Right forelimb (tissue), 1 donor: ENCODE results near the gene RRBP1.
"Not testable (repeated sequence)": the region's sequence is repeated elsewhere in the genome, so short reads cannot be mapped to it uniquely, and the experiment has no call there.

Source experiments
- DNase-seq: peaks from one replicate; pipeline ENCODE4 v3.0.0-alpha.2; 2018

Gene RRBP1

DNA sequence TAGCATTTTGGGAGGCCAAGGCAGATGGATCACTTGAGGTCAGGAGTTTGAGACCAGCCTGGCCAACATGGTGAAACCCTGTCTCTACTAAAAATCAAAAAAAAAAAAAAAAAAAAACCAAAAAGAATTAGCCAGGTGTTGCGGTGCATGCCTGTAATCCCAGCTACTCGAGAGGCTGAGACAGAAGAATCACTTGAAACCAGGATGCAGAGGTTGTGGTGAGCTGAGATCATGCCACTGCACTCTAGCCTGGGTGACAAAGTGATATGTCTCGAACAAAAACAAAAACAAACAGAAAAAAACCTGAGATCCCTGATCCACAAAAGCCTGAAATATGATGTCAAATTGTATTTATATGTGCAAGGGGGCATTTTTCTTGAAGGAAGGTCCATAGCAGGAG, 25.9 kb upstream of the RRBP1 start:
- not testable (repeated sequence) for DNase-seq

DNA sequence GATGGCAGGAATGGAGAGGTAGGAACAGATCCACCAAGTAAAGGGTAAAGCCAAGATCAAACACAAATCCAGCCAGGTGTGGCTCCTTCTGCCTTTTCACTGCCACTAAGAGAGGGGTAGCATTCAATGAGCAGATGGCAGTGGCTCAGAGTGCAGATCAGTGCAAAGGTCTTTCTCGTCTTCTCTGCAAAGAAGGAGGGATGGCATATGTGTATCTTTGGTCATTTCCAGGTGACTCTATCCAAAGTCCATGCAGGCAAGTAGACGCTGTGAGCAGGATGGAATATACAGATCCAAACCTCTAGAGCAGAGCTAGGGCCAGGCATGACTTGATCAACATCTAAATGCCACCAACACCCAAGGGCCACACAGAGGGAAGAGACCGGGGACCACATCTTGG, 24.6 kb upstream of the RRBP1 start:
- no peak for DNase-seq

DNA sequence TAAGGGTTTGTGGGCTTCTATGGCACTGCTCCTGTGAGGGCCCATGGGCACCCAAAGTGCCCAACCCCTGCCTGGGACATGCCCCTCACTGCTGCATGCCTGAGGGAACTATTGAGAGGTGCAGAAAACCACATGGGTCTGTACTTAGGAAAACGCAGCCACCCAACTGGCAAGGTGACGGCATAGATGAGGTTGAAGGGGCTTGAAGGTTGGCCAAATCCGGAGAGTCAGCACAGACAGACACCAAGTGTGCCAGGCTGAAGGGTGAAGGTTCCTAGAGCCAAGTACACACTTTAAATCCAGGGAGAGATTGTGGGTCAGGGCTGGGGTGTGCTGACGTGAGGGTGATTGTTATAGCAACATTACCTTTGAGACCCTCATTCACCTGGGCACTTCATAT, 23.9 kb upstream of the RRBP1 start:
- DNase-seq = no peak

DNA sequence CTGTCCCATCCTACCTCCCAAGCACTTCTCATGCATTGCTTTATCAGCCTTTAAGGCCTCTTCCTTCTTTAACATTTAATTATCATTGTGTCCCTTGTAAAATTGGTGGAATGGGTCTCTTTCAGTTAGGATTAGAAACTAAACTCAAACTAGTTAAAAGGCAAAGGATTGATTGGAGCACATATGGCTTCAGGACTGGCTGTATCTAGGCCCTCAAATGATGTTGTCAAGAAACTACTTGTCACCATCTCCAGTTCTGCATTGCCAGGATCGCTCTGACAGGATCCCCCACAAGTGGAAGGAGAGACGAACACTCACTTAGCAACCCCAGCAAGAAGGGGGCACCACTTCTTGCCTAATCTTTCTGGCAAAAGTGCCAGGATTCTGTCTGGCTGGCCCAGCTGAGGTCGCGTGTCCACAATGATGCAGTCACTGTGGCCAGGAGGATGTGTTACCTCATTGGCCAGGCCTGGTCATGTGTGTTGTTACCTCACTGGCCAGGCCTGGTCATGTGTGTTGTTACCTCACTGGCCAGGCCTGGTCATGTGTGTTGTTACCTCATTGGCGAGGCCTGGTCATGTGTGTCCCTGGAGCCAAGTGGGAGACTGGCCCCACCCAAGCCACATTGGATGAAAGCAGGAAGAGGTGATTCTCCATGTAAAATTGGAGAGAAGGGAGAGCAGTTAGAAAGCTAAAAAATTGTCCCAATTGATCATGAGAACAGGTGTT, 22.7 kb upstream of the RRBP1 start:
- DNase-seq = no peak

DNA sequence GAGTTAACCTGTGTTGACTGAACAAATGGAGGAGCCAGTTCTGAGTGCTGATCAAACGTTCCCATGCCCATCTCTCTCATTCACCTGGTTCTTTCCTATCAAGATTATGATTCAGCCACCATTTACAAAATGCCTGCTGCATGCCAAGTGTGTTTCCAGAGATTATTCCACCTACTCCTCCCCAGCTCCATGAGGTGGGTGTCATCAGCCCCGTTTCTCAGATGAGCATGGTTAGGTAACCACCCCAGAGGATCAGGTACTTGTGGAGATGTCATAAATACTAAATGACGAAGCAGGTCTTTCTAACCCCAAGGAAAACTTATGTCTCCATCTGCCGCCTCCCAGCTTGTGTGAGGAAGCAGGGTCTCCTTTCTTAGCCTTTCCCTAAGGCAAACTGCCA, 19.8 kb upstream of the RRBP1 start:
- DNase-seq = no peak

DNA sequence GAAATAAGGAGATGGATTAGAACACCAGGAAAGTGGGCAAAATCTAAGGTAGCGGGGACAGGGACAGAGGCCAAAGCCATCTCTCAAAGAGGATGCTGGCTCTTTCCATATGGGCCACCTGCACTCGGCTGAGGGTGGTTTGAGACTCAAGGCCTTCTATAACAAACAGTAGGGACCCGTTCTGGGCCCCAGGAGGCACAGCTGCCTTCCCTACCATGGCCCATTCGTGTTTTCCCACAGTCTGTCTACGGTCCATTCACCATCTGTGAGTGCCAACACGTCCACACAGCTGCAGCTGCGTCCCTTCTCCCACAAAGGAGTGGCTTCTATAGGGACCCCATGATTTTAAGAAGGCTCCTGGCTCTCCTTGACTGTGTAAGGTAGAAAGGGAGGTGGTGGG, 18.6 kb upstream of the RRBP1 start:
- DNase-seq = no peak

DNA sequence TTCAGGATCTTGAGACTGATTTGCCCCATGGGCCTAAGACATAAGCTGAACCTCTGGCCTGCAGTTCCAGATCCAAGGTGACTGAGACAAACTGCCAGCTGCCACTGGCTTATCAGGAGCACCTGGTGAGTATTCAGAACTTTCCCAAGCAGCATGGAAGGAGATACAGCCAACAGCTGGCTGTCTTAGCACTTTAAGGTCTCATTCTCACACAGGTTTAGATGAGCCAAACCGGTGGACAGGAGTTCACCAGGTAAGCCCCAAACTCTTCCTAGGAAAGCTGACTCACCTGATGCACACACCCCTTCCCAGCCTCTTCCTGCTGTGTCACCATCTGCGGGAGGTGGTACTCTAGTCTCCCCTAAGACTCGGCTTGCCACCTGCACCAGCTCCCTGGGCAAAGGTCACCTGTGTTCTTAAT, 17.9 kb upstream of the RRBP1 start, which contains the start of gene BANF2:
TSS of gene BANF2 (plus strand) at position 36 of the 421 bp plus-strand sequence. CDS start 25,060 bp downstream, outside the sequence.
- DNase-seq = no peak

DNA sequence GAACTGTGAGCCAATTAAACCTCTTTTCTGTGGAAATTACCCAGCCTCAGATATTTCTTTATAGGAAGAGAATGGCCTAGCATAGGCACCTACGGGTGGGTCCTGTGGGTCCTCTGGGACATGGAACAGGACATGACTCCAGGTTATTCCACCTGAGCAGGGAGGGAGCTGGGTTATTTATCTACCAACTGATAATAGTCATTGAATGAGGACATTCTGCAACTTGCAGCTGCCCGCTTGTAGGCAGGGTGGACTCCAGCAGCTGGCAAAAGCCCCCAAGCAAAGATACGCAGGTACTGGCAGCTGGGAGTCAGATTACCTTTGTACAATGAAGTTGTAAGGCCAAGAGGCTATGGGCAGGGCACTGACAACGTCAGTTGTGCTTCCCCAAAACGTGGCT, 16.3 kb upstream of the RRBP1 start:
- no peak for DNase-seq

DNA sequence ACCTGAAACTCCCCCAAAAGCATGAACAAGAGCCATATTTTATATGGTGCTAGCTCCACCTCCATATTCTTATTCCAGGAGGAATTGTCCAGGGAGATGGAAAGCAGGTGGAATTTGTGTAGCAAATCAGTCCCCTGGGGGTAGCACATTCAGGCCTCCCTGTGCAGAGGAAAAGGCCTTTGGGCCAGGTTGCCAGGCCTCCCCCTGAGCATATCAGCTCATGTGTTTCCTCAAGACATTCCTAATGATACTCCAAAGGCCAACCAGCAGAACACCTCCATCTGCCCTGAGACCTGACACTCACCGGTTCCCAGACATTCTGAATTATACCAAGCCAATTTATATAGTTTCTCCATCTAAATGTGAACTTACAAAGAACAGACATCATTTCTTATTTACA, 15.1 kb upstream of the RRBP1 start:
- no peak for DNase-seq

DNA sequence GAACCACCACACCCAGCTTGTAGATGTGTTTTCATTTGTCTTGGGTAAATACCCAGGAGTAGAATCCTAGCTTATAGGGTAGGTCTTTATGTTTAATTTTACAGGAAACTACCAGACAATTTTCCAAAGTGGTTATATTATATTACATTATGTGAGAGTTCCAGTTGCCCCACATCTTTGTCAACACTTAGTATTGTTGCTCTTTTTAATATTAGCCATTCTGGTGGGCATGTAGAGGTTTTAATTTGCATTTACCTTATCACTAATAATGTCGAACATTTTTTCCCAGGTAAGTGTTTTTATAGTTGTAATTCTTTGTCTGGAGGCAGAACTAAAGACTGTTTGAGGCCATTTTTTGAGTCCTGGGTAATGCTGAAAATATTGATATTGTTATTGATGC, 14.2 kb upstream of the RRBP1 start:
- no peak for DNase-seq

DNA sequence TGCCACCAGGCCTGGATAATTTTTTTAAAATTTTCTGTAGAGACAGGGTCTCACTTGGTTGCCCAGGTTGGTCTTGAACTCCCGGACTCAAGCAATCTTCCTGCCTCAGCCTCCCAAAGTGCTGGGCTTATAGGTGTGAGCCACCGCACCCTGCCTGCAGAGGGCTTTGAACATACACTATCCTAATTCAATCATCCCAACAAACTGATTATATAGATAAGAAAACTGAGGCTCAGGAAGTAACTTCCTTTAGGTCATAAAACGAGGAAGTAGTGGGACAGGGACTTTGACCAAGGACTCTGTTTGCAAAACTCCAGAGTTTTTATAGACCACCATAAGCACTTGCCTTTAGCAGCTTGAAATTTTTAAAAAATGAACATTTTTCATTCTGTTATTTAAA, 12.7 kb upstream of the RRBP1 start:
- DNase-seq = no peak

DNA sequence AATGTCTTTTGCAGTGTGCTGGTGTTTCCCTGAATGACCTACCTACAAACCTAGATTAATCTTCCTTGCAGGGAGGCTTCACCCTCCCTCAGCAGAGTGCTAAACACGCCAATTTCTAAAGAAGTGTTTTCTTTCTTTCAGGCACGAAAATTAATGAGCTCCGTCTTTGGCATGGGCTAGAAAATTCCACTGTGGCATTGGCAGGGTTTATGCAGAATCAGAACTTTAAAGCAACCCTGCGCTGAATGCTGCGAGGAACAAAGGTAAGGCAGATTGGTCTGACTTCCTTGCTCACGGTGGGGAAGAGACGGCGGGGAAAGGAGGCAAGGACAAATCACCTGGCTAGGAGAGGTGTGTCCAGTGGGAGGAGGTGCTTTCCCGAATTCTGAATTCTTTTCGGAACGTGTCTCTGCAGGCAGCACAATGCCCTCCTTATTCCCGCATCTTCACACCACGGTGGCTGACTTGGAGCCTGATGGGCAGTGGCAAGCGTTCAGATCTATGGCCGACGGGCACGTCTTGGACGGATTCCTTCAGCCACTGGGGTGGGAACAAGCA, 11.5 kb upstream of the RRBP1 start:
- peak; percentile 55 for DNase-seq

DNA sequence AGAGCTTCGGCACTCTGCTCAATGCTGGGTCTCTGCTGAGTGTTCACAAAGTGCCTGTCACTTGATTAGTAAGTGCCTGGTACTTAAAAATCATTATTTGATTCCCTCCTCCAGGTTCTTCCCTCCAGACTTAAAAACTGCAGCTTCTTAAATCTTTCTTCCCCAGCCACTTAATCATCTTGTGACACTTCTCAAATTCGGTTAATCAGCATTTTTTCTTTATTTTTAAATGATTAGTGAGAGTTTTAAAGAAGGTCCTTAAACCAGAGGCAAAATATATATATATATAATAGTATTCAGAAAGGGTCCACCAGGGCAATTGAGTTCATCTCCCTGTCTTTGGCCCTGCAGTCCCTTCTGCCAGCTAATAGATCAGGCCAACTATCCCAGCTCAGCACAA, 9.7 kb upstream of the RRBP1 start:
- DNase-seq = no peak

DNA sequence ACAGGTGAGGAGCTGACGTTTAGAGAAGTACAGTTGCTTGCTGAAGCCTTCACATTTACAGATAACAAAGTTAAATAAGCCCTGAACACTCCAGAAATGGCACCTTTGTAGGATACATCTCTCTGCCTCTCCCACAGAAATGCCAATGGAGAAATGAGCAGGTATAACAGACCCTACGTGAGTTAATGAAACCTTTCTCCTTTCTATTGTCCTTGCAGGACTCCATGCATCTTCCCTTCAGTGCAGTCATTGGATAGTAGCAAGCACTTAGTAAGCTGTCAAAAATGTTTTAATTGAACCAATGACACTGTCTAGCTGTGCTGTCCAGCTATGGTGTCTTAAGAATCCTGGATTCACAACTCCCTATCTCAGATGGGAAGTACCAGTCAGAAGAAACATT, 8.1 kb upstream of the RRBP1 start:
- no peak for DNase-seq

DNA sequence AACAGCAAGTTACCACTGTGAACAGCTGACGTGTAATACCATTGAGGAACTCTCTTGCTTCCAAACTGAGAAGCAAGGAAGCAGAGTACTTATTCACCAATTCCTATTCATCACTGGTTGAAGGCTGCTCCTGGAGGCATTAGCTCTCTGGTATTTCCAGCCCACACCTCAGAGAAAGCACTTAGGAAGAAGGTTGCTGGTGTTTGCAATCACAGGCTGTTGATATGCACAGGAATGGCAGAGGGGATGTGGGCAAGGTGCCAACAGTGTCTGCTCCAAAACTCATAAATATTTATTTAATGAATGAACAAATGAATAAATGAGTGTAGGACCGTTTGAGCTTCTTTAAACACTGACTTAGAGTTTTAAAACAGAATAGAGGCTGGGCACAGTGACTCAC, 6.9 kb upstream of the RRBP1 start:
- no peak for DNase-seq

DNA sequence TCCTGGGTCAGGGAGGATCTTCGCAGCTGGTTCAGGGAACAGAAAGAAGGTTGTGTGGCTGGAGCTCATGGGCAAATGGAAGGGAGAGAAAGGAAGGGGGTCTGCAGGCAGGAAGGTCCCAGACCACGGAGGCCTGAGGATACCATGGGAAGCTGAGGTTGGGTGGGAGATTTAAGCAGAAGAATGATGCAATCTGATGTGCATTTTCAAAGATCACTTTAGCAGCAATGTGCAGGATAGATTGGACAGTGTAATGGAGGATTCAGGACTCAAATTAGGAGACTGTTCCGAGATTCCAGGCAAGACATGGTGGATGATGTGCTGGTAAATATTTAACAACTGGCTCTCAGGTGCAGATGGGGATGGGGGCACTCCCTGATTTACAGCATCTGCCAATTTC, 5.8 kb upstream of the RRBP1 start:
- no peak for DNase-seq

DNA sequence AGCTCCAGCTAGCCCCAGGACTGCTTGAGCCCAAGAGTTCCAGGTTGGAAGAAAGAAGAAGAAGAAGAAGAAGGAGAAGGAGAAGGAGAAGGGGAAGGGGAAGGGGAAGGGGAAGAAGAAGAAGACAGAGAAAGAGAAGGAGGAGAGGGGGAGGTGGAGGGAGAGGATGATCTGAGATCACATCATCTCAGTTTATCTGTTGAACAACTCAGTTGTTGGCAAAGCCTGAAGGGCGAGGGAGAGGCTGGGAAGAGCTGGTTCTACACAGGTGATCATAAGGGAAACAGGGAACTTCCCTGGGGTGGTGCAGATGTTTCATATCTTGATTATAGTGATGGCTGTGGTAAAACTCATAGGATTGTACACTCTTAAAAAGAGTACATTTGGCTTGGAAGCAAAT, 3.1 kb upstream of the RRBP1 start:
- DNase-seq = no peak

DNA sequence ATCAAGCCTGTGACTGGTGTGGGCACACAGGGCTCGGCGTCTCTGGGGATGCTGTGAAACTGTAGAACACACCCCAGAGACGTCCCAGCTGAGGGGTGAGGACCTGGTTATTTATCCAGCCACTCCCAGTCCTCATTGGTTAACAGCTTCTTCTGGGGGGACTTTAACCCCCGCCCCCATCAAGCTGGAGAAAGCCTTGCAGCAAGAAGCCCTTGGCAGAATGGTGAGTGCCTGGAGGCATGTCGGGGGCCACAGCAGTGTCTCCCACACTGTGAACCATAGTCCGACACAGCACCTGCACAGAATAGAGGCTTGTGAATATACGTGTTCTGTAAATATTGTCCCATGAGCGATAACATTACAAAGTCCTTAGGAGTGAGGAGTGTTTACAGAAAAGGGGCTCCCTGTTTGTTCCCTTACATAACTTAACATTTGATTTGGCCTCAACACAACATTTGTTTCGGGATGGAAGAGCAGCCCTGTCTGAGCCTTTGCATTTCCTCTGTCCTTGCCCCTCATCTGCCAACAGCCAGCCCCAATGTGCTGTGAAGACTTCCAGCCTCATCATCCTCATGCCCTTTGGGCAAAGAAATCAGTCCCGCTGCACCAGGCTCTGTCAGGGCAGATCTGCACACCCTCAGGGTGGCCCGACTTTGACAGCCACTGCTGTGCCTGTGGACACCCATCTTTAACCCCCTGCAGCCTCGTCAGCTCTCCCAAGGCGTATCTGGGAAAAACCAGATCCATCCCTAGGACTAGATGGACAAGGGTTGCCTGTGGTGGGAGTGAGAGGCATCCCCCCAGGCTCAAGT, 2.2 kb upstream of the RRBP1 start:
- no peak for DNase-seq

DNA sequence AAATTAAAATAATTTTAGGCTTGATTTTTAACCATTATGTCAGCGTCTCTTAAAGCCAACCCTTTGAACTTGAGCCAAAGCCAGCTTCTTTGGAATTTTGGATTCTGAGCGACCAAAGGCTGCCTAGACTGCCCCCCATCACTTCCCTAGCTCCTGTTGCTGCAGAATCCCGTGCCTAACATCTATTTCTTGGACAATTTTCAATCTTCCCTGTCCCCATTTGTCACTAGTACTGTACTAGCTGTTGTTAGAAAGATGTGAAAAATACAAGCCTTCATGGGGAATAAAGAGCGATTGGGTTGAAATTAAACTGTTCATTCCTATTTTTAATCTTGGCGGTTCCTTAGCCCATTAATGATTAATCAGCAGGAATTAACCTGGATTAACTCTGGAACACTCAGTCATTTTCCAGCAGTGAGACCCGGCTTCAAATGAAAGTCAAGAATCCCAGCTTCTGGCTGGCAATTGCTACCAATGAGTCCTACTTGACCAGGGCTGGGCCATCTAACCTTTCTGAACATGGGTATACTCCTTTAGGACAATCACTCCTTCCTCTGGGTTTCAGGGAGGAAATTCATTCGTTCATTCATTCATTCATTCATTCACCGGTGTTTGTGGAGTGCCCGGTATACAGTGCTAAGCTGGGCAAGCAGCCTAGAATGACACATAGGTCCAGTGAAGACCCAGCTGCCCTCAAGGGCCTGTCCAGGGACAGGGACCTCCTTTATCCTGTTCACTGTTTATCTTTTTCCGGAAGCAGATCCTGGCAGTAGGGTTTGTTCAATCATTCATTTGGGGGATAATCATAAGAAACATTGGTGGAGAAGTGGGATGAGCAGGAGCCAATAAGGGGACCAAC, 1.4 kb upstream of the RRBP1 start:
- no peak for DNase-seq

DNA sequence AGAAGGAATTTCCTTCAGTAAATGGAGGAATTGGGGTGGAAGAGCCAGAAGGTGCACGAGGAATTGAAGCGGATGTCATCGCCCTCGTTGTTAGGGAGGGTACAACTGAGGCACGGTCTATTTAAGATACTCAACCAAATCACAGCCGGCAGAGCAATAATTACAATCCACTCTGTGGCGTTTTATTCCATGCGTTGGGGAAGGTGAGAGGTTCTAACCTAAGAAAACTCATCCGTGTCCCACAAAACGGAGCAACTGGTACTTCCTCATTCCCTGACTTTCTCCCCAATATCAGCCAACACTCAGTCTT, 802 bp upstream of the RRBP1 start:
- no peak for DNase-seq

DNA sequence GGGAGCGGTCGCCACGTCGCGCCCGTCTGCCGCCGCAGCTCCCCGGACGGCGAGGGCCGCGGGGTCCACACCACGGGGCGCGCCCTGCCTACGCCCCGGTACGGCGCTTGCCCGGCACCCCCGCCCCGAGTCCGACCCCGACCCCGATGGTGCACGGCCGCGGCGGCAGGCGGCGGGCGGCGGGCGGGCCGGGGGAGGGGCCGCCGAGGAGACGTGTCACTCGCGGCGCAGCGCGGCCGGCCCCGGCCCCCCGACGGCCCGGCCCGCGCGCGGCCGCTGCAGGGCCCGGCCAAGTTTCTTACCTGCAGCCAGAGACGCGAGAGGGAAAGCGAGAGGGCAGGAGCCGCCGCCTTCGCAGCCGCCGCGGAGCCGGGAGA, 328 bp downstream of the RRBP1 start:
- no peak for DNase-seq

DNA sequence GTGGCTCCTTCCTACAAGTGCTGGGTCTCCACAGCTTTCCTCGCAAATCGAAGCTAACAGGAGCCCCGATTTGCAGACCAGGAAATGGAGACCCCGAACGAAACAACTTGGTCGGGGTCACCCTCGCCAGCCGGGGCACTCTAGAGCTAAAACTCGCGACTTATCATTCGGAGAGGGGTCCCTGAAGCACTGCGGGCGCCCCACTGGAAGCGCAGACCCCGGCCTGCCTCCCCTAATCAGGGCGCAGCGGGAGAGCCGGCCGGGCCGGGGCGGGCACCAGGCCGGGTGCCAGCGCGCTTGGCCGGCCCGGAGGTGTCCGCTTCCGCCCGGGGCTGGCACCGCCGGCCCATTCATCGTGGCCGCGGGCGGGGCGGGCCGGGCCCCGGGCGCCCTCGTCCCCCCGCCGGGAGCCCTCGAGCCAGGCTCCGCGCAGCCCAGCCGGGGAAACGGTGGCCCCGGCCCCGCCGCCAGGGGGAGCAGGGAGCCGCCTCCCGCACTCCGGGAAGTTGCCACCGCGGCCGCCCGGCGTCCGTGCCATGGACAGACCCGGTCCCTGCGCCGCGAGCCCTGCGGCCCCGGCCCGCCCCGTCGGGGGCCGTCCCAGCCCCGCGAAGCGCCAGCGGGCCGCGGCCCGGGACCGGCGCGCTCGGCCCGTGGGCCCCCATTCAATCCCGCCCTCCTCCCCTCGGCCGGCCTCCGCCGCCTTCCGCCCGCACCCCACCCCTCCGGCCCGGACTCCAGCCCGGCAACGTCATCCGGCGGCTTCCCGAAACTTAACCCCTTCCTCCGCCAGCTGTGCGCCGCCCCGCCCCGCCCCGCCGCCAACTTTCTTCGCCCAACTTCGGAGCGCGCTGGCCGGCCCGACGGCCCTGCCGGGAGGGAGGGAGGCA, 961 bp downstream of the RRBP1 start:
- DNase-seq = peak; percentile 90
